Ishikawa (cell line): ENCODE results near the gene TFAP2C.

Experiments
- CEBPB ChIP-seq: IDR thresholded peaks from 2 replicates; pipeline ENCODE4 v1.6.1; 2012
- CREB1 ChIP-seq: IDR thresholded peaks from 2 replicates; pipeline ENCODE4 v1.6.1; 2012; ENCODE audit warnings: low read depth
- EGR1 ChIP-seq: IDR thresholded peaks from 2 replicates; pipeline ENCODE4 v1.6.1; 2012
- EP300 ChIP-seq: IDR thresholded peaks from 2 replicates; pipeline ENCODE4 v1.6.1; 2012; ENCODE audit warnings: borderline replicate concordance
- FOXM1 ChIP-seq: IDR thresholded peaks from 2 replicates; pipeline ENCODE4 v1.6.1; 2012; ENCODE audit warnings: low read depth, borderline replicate concordance
- MAX ChIP-seq: IDR thresholded peaks from 2 replicates; pipeline ENCODE4 v1.6.1; 2012
- NFIC ChIP-seq: IDR thresholded peaks from 2 replicates; pipeline ENCODE4 v1.6.1; 2012
- RAD21 ChIP-seq: IDR thresholded peaks from 2 replicates; pipeline ENCODE4 v1.6.1; 2012; ENCODE audit warnings: low read depth
- REST ChIP-seq: IDR thresholded peaks from 2 replicates; pipeline ENCODE4 v1.6.1; 2012; ENCODE audit warnings: low read depth, mild to moderate bottlenecking
- TAF1 ChIP-seq: IDR thresholded peaks from 2 replicates; pipeline ENCODE4 v1.6.1; 2012; ENCODE audit warnings: low read depth, mild to moderate bottlenecking
- TCF12 ChIP-seq: IDR thresholded peaks from 2 replicates; pipeline ENCODE4 v1.6.1; 2012; ENCODE audit warnings: low read depth
- TEAD4 ChIP-seq: IDR thresholded peaks from 2 replicates; pipeline ENCODE4 v1.6.1; 2012
- USF1 ChIP-seq: IDR thresholded peaks from 2 replicates; pipeline ENCODE4 v1.6.1; 2012
- YY1 ChIP-seq: IDR thresholded peaks from 2 replicates; pipeline ENCODE4 v1.6.1; 2012; ENCODE audit warnings: low read depth
- ZBTB7A ChIP-seq: IDR thresholded peaks from 2 replicates; pipeline ENCODE4 v1.6.1; 2012; ENCODE audit warnings: low read depth

Gene TFAP2C

GRCh38 chr20:56664796-56665195 lies 35.7 kb downstream of the TFAP2C start:
- TF ChIP-seq REST (no peak), EGR1 (no peak), TCF12 (no peak), CREB1 (no peak), ZBTB7A (no peak), TAF1 (no peak), NFIC (no peak), EP300 (no peak), YY1 (no peak), TEAD4 (no peak), CEBPB (no peak)

DNA sequence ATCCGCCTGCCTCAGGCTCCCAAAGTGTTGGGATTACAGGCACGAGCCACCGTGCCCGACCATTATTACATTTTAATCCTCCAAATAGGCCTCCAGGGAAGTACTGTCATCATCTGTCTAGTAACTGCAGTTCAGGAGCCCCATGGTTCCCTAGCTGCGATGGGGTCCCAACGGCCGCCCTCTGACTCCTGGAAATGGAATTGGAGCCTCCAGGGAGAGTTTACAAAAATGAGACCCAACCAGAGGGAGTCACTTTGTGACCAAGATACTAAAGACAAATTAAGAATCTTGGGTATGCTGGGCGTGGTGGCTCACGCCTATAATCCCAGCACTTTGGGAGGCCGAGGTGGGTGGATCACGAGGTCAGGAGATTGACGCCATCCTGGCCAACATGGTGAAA lies 36.7 kb downstream of the TFAP2C start:
- TF ChIP-seq ZBTB7A, result no peak
- TF ChIP-seq REST, result no peak
- no peak for TF ChIP-seq FOXM1
- no peak for TF ChIP-seq RAD21
- no peak for TF ChIP-seq TCF12
- TF ChIP-seq EGR1, result no peak
- TF ChIP-seq TAF1, result no peak
- no peak for TF ChIP-seq MAX
- no peak for TF ChIP-seq TEAD4
- TF ChIP-seq CEBPB, result no peak
- no peak for TF ChIP-seq NFIC
- TF ChIP-seq USF1, result no peak
- no peak for TF ChIP-seq CREB1
- TF ChIP-seq EP300, result no peak
- no peak for TF ChIP-seq YY1

- TF ChIP-seq TAF1, result no peak
- no peak for TF ChIP-seq YY1
- TF ChIP-seq USF1, result no peak
- no peak for TF ChIP-seq EP300
- no peak for TF ChIP-seq CREB1
Measured at GRCh38 chr20:56673450-56673849, 44.3 kb downstream of the TFAP2C start.

DNA sequence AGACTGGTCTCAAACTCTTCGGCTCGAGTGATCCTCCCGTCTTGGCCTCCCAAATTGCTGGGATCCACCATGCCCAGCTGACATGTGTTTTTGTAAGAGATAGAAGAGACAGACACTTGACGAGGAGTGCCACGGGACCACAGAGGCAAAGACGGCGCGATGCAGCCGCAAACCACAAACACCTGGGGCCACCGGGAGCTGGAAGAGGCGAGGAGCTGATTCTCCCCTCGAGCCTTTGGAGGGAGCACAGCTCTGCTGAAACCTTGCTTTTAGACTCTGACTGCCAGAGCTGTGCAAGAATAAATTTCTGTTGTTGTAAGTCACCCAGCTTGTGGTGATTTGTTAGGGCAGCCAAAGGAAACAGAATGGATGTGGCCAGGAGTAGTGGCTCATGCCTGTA lies 46.9 kb downstream of the TFAP2C start:
- TF ChIP-seq TAF1 (no peak), YY1 (no peak), REST (no peak), RAD21 (no peak), MAX (no peak)

GRCh38 chr20:56676679-56677078 lies 47.6 kb downstream of the TFAP2C start:
- TF ChIP-seq REST (no peak), TEAD4 (no peak), RAD21 (no peak), EGR1 (no peak), EP300 (no peak), USF1 (no peak), MAX (no peak), ZBTB7A (no peak), NFIC (no peak), FOXM1 (no peak), TCF12 (no peak), CEBPB (no peak), TAF1 (no peak), YY1 (no peak), CREB1 (no peak)
